Neural cell (in vitro differentiated cells): ENCODE measurements around the gene ERCC2. TPM values are rescaled to one million over a fixed set of nuclear protein-coding genes. Genes with fewer than 3 reads are reported as not detected.

ENCODE experiments used
- H2AFZ ChIP-seq: fragments of 200-600, 300-800 bp; sonication (generic), shearing (Covaris generic); 2 replicates; pipeline ENCODE4 v1.6.0; 2014; ENCODE audit warnings: low read depth, mild to moderate bottlenecking, antibody characterized with exemption, low read length, moderate library complexity
- H3F3A ChIP-seq: fragments of 200-600 bp; shearing (Covaris generic); 2 replicates; pipeline ENCODE4 v1.6.1; 2016; ENCODE audit warnings: mild to moderate bottlenecking, moderate library complexity, mixed read lengths, antibody characterized with exemption, low read length; ENCODE audit not compliant: insufficient read depth, poor library complexity, severe bottlenecking
- H3K27ac ChIP-seq: fragments of 200-600, 300-800 bp; sonication (generic), shearing (Covaris generic); 2 replicates; pipeline ENCODE4 v1.5.1; 2014; ENCODE audit warnings: mild to moderate bottlenecking, low read length, moderate library complexity
- H3K27me3 ChIP-seq: fragments of 300-800, 200-600 bp; sonication (generic), shearing (Covaris generic); 2 replicates; pipeline ENCODE4 v1.6.0; 2014; ENCODE audit warnings: mild to moderate bottlenecking, low read depth, low read length, moderate library complexity; ENCODE audit not compliant: insufficient read depth
- H3K36me3 ChIP-seq: fragments of 300-800, 200-600 bp; sonication (generic), shearing (Covaris generic); 2 replicates; pipeline ENCODE4 v1.5.1; 2014; ENCODE audit warnings: mild to moderate bottlenecking, antibody characterized with exemption, low read length, moderate library complexity; ENCODE audit not compliant: insufficient read depth
- H3K4me2 ChIP-seq: fragments of 300-800, 200-600 bp; sonication (generic), shearing (Covaris generic); 2 replicates; pipeline ENCODE4 v1.6.0; 2014; ENCODE audit warnings: mild to moderate bottlenecking, low read length
- H3K4me3 ChIP-seq: fragments of 300-800, 200-600 bp; sonication (generic), shearing (Covaris generic); 2 replicates; pipeline ENCODE4 v1.5.1; 2014; ENCODE audit warnings: mild to moderate bottlenecking, low read length, moderate library complexity
- H3K79me2 ChIP-seq: fragments of 200-600 bp; shearing (Covaris generic); replicated peaks from 2 replicates; pipeline ENCODE4 v1.6.0; 2014; ENCODE audit warnings: mild to moderate bottlenecking, low read length, moderate library complexity; ENCODE audit not compliant: insufficient read depth
- H3K9ac ChIP-seq: fragments of 300-800, 200-600 bp; sonication (generic), shearing (Covaris generic); 2 replicates; pipeline ENCODE4 v1.6.1; 2016; ENCODE audit warnings: mild to moderate bottlenecking, low read length, mixed read lengths
- H3K9me2 ChIP-seq: fragments of 200-600 bp; shearing (Covaris generic); 2 replicates; pipeline ENCODE4 v1.6.1; 2016; ENCODE audit warnings: mild to moderate bottlenecking, low read length, mixed read lengths; ENCODE audit not compliant: insufficient read depth
- H3K9me3 ChIP-seq: fragments of 200-600, 300-800 bp; sonication (generic), shearing (Covaris generic); 2 replicates; pipeline ENCODE4 v1.6.1; 2016; ENCODE audit warnings: mild to moderate bottlenecking, mixed run types, low read length, moderate library complexity, mixed read lengths
- H4K20me1 ChIP-seq: fragments of 200-600 bp; shearing (Covaris generic); 2 replicates; pipeline ENCODE4 v1.6.1; 2016; ENCODE audit warnings: mild to moderate bottlenecking, mixed run types; ENCODE audit not compliant: insufficient read depth
- EP300 ChIP-seq: fragments of 450-650 bp; conservative IDR thresholded peaks from 2 replicates; pipeline ENCODE4 v1.6.1; 2014; ENCODE audit warnings: antibody characterized with exemption, mild to moderate bottlenecking, moderate library complexity; ENCODE audit not compliant: poor library complexity, severe bottlenecking
- EZH2 ChIP-seq: fragments of 200-600, 300-800 bp; shearing (Covaris generic), sonication (generic); IDR thresholded peaks from 2 replicates; pipeline ENCODE4 v1.6.1; 2014; ENCODE audit warnings: antibody characterized with exemption, low read length, borderline replicate concordance, mild to moderate bottlenecking; ENCODE audit not compliant: insufficient read depth, poor library complexity, severe bottlenecking
- MXI1 ChIP-seq: fragments of 450-650 bp; conservative IDR thresholded peaks from 2 replicates; pipeline ENCODE4 v1.6.1; 2014; ENCODE audit warnings: antibody characterized with exemption, mild to moderate bottlenecking; ENCODE audit not compliant: poor library complexity, severe bottlenecking
- POLR2AphosphoS5 ChIP-seq: IDR thresholded peaks from 2 replicates; pipeline ENCODE4 v1.6.1; 2012
- RAD21 ChIP-seq: fragments of 450-650 bp; conservative IDR thresholded peaks from 2 replicates; pipeline ENCODE4 v1.6.1; 2014; ENCODE audit warnings: antibody characterized with exemption, mild to moderate bottlenecking, moderate library complexity
- SMC3 ChIP-seq: fragments of 450-650 bp; conservative IDR thresholded peaks from 2 replicates; pipeline ENCODE4 v1.6.1; 2014; ENCODE audit warnings: antibody characterized with exemption, mild to moderate bottlenecking, moderate library complexity; ENCODE audit not compliant: poor library complexity
- TAF1 ChIP-seq: IDR thresholded peaks from 2 replicates; pipeline ENCODE4 v1.6.1; 2012; ENCODE audit warnings: low read depth
- polyA plus RNA-seq: library from polyadenylated mRNA; depleted of rRNA; stranded (reverse); fragments of >200 nt; gene quantifications from 2 replicates; pipeline ENCODE4 v1.2.3, GENCODE V29; 2014
- TF ChIP-seq, protein P1 (sequence below): IDR thresholded peaks from 2 replicates; pipeline ENCODE4 v1.6.1; 2012; ENCODE audit warnings: borderline replicate concordance
- TF ChIP-seq, protein P2 (sequence below): fragments of 450-650 bp; IDR thresholded peaks from 2 replicates; pipeline ENCODE4 v1.5.1; 2014; ENCODE audit warnings: antibody characterized with exemption, mild to moderate bottlenecking, moderate library complexity; ENCODE audit not compliant: poor library complexity, severe bottlenecking

The ERCC2 gene
- polyA plus RNA-seq, 1 donor from 2014 or later = 28.8 TPM

DNA sequence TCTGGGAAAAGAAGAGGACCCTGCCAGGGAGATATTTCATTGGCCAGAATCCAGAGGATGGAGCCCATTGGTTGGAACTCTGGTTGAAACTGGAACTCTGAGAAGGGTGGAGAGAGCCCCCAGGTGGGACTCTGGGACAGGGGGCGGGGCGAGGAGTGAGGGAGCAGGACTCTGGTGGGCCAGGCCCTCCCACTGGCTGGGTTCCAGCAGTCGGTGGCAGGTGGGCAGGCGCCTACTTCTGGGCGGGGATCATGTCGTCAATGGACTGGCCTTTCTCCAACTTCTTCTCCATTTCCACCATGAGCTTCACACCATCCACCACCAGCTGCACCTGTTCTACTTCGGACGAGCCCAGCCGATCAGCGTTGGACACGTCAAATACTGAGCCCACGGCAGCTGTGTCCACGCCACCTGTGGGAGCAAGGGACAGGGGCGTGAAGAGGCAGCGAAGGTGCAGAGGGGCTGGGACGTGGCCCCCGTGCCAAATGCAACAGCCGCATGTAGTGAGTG lies 63.8 kb downstream of the ERCC2 start:
- no peak overlapping the region for H2AFZ ChIP-seq
- no peak overlapping the region for H3K9ac ChIP-seq
- H3K4me2 ChIP-seq = no peak overlapping the region
- no peaks in the 10 kb centered on the region for H3K9me3 ChIP-seq
- H4K20me1 ChIP-seq = no peaks in the 10 kb centered on the region
- no peaks in the 10 kb centered on the region for H3F3A ChIP-seq
- TF ChIP-seq, protein P1, sequence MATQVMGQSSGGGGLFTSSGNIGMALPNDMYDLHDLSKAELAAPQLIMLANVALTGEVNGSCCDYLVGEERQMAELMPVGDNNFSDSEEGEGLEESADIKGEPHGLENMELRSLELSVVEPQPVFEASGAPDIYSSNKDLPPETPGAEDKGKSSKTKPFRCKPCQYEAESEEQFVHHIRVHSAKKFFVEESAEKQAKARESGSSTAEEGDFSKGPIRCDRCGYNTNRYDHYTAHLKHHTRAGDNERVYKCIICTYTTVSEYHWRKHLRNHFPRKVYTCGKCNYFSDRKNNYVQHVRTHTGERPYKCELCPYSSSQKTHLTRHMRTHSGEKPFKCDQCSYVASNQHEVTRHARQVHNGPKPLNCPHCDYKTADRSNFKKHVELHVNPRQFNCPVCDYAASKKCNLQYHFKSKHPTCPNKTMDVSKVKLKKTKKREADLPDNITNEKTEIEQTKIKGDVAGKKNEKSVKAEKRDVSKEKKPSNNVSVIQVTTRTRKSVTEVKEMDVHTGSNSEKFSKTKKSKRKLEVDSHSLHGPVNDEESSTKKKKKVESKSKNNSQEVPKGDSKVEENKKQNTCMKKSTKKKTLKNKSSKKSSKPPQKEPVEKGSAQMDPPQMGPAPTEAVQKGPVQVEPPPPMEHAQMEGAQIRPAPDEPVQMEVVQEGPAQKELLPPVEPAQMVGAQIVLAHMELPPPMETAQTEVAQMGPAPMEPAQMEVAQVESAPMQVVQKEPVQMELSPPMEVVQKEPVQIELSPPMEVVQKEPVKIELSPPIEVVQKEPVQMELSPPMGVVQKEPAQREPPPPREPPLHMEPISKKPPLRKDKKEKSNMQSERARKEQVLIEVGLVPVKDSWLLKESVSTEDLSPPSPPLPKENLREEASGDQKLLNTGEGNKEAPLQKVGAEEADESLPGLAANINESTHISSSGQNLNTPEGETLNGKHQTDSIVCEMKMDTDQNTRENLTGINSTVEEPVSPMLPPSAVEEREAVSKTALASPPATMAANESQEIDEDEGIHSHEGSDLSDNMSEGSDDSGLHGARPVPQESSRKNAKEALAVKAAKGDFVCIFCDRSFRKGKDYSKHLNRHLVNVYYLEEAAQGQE = no peak
- TF ChIP-seq TAF1 (no peak), POLR2AphosphoS5 (no peak), EP300 (no peak), EZH2 (no peak)
- TF ChIP-seq, protein P2, sequence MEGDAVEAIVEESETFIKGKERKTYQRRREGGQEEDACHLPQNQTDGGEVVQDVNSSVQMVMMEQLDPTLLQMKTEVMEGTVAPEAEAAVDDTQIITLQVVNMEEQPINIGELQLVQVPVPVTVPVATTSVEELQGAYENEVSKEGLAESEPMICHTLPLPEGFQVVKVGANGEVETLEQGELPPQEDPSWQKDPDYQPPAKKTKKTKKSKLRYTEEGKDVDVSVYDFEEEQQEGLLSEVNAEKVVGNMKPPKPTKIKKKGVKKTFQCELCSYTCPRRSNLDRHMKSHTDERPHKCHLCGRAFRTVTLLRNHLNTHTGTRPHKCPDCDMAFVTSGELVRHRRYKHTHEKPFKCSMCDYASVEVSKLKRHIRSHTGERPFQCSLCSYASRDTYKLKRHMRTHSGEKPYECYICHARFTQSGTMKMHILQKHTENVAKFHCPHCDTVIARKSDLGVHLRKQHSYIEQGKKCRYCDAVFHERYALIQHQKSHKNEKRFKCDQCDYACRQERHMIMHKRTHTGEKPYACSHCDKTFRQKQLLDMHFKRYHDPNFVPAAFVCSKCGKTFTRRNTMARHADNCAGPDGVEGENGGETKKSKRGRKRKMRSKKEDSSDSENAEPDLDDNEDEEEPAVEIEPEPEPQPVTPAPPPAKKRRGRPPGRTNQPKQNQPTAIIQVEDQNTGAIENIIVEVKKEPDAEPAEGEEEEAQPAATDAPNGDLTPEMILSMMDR = no peak
- no peaks in the 10 kb centered on the region for H3K9me2 ChIP-seq
- no peak overlapping the region for H3K4me3 ChIP-seq
- no peaks in the 10 kb centered on the region for H3K36me3 ChIP-seq
- H3K27me3 ChIP-seq = no peaks in the 10 kb centered on the region
- no peaks in the 10 kb centered on the region for H3K79me2 ChIP-seq
- no peak overlapping the region for H3K27ac ChIP-seq

DNA sequence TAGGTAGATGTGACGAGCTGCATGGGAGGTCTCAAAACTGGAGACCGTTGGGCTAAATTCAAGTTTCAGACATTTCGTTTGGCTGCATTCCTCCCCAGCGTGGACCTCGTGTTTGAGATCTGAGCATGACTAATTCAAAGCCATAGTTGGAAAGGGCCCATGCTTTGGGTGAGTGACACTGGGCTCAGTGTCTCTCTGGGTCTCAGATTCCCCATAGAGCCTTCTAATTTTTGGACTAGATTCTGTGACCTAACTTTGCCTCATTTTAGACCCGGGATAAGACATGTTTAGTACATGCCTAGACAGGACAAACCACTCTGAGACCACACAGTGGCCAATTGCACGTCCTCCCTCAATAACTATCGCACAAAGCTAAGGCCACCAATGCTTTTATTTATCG lies 64.3 kb downstream of the ERCC2 start:
- TF ChIP-seq EZH2 = no peak
- H3K27me3 ChIP-seq = no peaks in the 10 kb centered on the region
- no peak overlapping the region for H3K27ac ChIP-seq
- H3K9ac ChIP-seq = no peak overlapping the region
- H3K36me3 ChIP-seq = no peaks in the 10 kb centered on the region
- H2AFZ ChIP-seq = no peak overlapping the region
- no peaks in the 10 kb centered on the region for H3K9me3 ChIP-seq
- H3K79me2 ChIP-seq = no peaks in the 10 kb centered on the region
- no peaks in the 10 kb centered on the region for H4K20me1 ChIP-seq
- H3F3A ChIP-seq = no peaks in the 10 kb centered on the region
- no peak overlapping the region for H3K4me3 ChIP-seq
- H3K4me2 ChIP-seq = no peak overlapping the region
- no peaks in the 10 kb centered on the region for H3K9me2 ChIP-seq

DNA sequence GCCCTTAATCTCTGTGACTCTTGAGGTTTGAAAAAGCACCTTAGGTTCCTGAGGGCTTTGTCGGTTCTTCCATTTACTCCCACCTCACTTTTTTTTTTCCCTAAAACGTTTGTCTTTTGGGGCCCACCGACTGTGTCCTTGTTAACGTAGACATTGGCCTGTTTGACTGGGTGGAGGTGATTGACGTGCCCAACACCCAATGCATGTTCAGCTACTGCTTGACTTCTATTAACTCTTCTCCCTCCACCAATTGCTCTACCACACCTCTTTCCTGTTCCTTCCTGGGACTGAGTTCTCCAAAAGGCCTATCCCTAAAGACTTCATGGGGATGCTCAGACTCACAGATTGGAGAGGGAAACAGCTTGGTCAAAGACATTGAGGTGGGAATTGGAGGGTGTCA lies 65.0 kb downstream of the ERCC2 start:
- H3K36me3 ChIP-seq = no peaks in the 10 kb centered on the region
- TF ChIP-seq SMC3 (no peak), EZH2 (no peak), TAF1 (no peak), RAD21 (no peak), POLR2AphosphoS5 (no peak), EP300 (no peak), MXI1 (no peak)
- TF ChIP-seq, protein P2 = no peak
- TF ChIP-seq, protein P1 = no peak
- no peak overlapping the region for H3K4me3 ChIP-seq
- no peaks in the 10 kb centered on the region for H3K9me3 ChIP-seq
- H3K27ac ChIP-seq = no peak overlapping the region
- no peaks in the 10 kb centered on the region for H3K9me2 ChIP-seq
- H3K9ac ChIP-seq = no peak overlapping the region
- H2AFZ ChIP-seq = no peak overlapping the region
- H3K79me2 ChIP-seq = no peaks in the 10 kb centered on the region
- H4K20me1 ChIP-seq = no peaks in the 10 kb centered on the region
- H3F3A ChIP-seq = no peaks in the 10 kb centered on the region
- no peaks in the 10 kb centered on the region for H3K27me3 ChIP-seq
- no peak overlapping the region for H3K4me2 ChIP-seq
